ENCODE results near the gene ATF7IP2. TPM values are rescaled to one million over a fixed set of nuclear protein-coding genes. Genes with fewer than 3 reads are reported as not detected.
"Not testable (repeated sequence)": the region's sequence is repeated elsewhere in the genome, so short reads cannot be mapped to it uniquely, and the experiment has no call there.

ATF7IP2 gene
- total and polyA plus RNA-seq, 2 of the 13 experiments (the other 11 are each of a cell fraction or from before 2014, with no cell fraction given) = 117 to 217 TPM

DNA sequence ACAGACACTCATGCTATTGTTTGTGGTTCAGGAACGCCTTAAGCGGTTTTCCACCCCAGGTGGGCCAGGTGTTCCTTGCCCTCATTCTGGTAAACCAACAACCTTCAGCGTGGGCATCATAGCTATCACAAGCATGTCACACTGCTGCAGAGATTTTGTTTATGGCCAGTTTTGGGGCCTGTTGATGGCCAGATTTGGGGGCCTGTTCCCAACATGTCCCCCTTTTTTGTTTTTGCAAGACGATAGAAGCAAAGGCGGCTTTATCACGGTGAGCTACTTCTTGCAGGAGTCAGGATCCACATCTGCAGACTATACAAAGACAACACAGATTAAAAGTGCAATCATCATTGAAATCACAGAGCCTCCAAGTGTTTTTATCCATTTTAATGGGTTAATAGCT lies 32.3 kb downstream of the ATF7IP2 start:
- CTCF ChIA-PET (ENCODE audit: low intra/inter-chr PET ratio, low total read pairs); ATAC-seq; H3K4me2 ChIP-seq (ENCODE audit: low read depth, low read length); H3K27me3 ChIP-seq (ENCODE audit: control insufficient read depth in 1 of 2, insufficient read depth in 2 of 2, low read length in 2 of 2); FAIRE-seq; in situ Hi-C loops (cut with HindIII; ENCODE audit: extremely low pct_ligation_motif_present, low pct_unique_long_range_greater_than_20kb); H3K27ac ChIP-seq (ENCODE audit: extremely low read length, insufficient read depth, low read length); DNase-seq (ENCODE audit: low spot score); H2AFZ ChIP-seq (ENCODE audit: low read length); intact Hi-C loops (cut with micrococcal nuclease; ENCODE audit: unreplicated experiment); H3K9ac ChIP-seq (ENCODE audit: insufficient read depth, low read depth, low read length); BruUV-seq (replicated peaks); H3K4me1 ChIP-seq (ENCODE audit: insufficient read depth, low read length); H3K4me3 ChIP-seq (replicated peaks in 1 of 3; ENCODE audit: insufficient read depth in 1 of 3, low read depth in 2 of 3, low read length in 3 of 3); H4K20me1 ChIP-seq (ENCODE audit: insufficient read depth, low read length); POLR2A ChIA-PET: not testable (repeated sequence)
- Histone ChIP-seq H3K79me2 (ENCODE audit: insufficient read depth, low read length) (peaks cover 35% of the 10 kb centered on the region), H3K9me3 (ENCODE audit: low read length) (peaks cover 39% of the 10 kb centered on the region), H3K36me3 (replicated peaks in 1 of 2; ENCODE audit: control insufficient read depth in 1 of 2, insufficient read depth in 2 of 2, low read length in 2 of 2) (peaks cover 9 to 52% of the 10 kb centered on the region in 2 experiments; a peak in 4 of 5 replicates)
- WGBS (ENCODE audit: low lambda C conversion rate) = 97% methylated on average over 6 of the region's 6 CpGs
- TF ChIP-seq SETDB1 (CRISPR knock-in tag; IDR thresholded peaks at IDR 0.05; ENCODE audit: borderline replicate concordance) (0 out of 2 replicates have a peak, but pooled peaks have one; percentile 29), ZNF816 (CRISPR knock-in tag; IDR thresholded peaks at IDR 0.05; ENCODE audit: borderline replicate concordance) (peak; percentile 100)
- TF ChIP-seq, protein P1, sequence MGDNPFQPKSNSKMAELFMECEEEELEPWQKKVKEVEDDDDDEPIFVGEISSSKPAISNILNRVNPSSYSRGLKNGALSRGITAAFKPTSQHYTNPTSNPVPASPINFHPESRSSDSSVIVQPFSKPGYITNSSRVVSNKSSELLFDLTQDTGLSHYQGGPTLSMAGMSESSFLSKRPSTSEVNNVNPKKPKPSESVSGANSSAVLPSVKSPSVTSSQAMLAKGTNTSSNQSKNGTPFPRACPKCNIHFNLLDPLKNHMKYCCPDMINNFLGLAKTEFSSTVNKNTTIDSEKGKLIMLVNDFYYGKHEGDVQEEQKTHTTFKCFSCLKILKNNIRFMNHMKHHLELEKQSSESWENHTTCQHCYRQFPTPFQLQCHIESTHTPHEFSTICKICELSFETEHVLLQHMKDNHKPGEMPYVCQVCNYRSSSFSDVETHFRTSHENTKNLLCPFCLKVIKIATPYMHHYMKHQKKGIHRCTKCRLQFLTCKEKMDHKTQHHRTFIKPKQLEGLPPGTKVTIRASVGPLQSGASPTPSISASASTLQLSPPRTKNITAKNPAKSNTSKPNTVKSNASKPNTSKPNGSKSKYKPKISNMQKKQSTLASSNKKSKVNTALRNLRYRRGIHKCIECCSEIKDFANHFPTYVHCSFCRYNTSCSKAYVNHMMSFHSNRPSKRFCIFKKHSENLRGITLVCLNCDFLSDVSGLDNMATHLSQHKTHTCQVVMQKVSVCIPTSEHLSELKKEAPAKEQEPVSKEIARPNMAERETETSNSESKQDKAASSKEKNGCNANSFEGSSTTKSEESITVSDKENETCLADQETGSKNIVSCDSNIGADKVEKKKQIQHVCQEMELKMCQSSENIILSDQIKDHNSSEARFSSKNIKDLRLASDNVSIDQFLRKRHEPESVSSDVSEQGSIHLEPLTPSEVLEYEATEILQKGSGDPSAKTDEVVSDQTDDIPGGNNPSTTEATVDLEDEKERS (CRISPR knock-in tag; IDR thresholded peaks at IDR 0.05) = peak; percentile 35; the same call in 1 of the 2 replicates

DNA sequence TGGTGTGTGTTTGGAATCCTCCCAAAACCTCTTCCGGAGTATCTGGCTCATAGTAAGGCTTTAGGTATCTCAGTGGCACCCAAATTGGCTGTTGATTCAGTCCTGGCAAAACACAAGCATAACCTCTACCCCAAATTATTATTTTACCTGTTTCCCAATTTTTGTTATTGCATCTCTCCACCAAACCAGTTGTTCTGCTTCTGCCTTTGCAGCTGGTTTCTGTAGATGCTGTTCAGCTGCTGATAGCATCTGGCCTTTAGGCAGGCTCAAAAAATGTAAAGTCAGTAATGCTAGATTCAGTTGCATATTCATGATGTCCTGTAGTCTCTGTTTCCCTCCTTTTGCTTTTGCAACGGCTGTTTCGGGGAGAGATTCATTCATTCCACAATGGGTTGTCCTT lies 33.8 kb downstream of the ATF7IP2 start:
- Histone ChIP-seq H3K4me2 (ENCODE audit: low read depth, low read length) (no peak overlapping the region), H2AFZ (ENCODE audit: low read length) (no peak overlapping the region), H3K27me3 (ENCODE audit: control insufficient read depth in 1 of 2, insufficient read depth in 2 of 2, low read length in 2 of 2) (no peaks in the 10 kb centered on the region), H3K36me3 (replicated peaks in 1 of 2; ENCODE audit: control insufficient read depth in 1 of 2, insufficient read depth in 2 of 2, low read length in 2 of 2) (peaks cover 9 to 59% of the 10 kb centered on the region in 2 experiments; a peak in 4 of 5 replicates), H3K4me1 (ENCODE audit: insufficient read depth, low read length) (no peaks in the 10 kb centered on the region), H3K27ac (ENCODE audit: extremely low read length, insufficient read depth, low read length) (no peak overlapping the region), H4K20me1 (ENCODE audit: insufficient read depth, low read length) (no peaks in the 10 kb centered on the region), H3K9me3 (ENCODE audit: low read length) (peaks cover 38% of the 10 kb centered on the region), H3K79me2 (ENCODE audit: insufficient read depth, low read length) (peaks cover 23% of the 10 kb centered on the region), H3K9ac (ENCODE audit: insufficient read depth, low read depth, low read length) (no peak overlapping the region), H3K4me3 (replicated peaks in 1 of 3; ENCODE audit: insufficient read depth in 1 of 3, low read depth in 2 of 3, low read length in 3 of 3) (no peak overlapping the region)
- ATAC-seq (no peak), FAIRE-seq (no peak), DNase-seq (ENCODE audit: low spot score) (no peak)
- ChIA-PET CTCF (ENCODE audit: low intra/inter-chr PET ratio, low total read pairs) (no interaction called here), POLR2A (no interaction called here)
- 97% methylated on average over 3 of the region's 3 CpGs for WGBS (ENCODE audit: low lambda C conversion rate)
- in situ Hi-C loops (cut with HindIII; ENCODE audit: extremely low pct_ligation_motif_present, low pct_unique_long_range_greater_than_20kb) = no loop called here
- BruUV-seq (replicated peaks) = no TSS peak
- intact Hi-C loops (cut with micrococcal nuclease; ENCODE audit: unreplicated experiment) = no loop called here
- TF ChIP-seq, protein P2, sequence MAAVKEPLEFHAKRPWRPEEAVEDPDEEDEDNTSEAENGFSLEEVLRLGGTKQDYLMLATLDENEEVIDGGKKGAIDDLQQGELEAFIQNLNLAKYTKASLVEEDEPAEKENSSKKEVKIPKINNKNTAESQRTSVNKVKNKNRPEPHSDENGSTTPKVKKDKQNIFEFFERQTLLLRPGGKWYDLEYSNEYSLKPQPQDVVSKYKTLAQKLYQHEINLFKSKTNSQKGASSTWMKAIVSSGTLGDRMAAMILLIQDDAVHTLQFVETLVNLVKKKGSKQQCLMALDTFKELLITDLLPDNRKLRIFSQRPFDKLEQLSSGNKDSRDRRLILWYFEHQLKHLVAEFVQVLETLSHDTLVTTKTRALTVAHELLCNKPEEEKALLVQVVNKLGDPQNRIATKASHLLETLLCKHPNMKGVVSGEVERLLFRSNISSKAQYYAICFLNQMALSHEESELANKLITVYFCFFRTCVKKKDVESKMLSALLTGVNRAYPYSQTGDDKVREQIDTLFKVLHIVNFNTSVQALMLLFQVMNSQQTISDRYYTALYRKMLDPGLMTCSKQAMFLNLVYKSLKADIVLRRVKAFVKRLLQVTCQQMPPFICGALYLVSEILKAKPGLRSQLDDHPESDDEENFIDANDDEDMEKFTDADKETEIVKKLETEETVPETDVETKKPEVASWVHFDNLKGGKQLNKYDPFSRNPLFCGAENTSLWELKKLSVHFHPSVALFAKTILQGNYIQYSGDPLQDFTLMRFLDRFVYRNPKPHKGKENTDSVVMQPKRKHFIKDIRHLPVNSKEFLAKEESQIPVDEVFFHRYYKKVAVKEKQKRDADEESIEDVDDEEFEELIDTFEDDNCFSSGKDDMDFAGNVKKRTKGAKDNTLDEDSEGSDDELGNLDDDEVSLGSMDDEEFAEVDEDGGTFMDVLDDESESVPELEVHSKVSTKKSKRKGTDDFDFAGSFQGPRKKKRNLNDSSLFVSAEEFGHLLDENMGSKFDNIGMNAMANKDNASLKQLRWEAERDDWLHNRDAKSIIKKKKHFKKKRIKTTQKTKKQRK (IDR thresholded peaks at IDR 0.05; ENCODE audit: low read length) = no peak
- TF ChIP-seq KMT2B (CRISPR knock-in tag; IDR thresholded peaks at IDR 0.05) (no peak), ZFP36L1 (CRISPR knock-in tag; IDR thresholded peaks at IDR 0.05) (no peak), ZNF761 (CRISPR knock-in tag; conservative IDR thresholded peaks at IDR 0.05) (no peak), MTA3 (CRISPR knock-in tag; IDR thresholded peaks at IDR 0.05) (no peak)
- TF ChIP-seq, protein P3, sequence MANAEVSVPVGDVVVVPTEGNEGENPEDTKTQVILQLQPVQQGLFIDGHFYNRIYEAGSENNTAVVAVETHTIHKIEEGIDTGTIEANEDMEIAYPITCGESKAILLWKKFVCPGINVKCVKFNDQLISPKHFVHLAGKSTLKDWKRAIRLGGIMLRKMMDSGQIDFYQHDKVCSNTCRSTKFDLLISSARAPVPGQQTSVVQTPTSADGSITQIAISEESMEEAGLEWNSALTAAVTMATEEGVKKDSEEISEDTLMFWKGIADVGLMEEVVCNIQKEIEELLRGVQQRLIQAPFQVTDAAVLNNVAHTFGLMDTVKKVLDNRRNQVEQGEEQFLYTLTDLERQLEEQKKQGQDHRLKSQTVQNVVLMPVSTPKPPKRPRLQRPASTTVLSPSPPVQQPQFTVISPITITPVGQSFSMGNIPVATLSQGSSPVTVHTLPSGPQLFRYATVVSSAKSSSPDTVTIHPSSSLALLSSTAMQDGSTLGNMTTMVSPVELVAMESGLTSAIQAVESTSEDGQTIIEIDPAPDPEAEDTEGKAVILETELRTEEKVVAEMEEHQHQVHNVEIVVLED (CRISPR knock-in tag; IDR thresholded peaks at IDR 0.05; ENCODE audit: borderline replicate concordance) = no peak
- TF ChIP-seq, protein P4, sequence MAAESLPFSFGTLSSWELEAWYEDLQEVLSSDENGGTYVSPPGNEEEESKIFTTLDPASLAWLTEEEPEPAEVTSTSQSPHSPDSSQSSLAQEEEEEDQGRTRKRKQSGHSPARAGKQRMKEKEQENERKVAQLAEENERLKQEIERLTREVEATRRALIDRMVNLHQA (CRISPR knock-in tag; IDR thresholded peaks at IDR 0.05) = no peak
